HL-60 (cell line): ENCODE results near the gene NRCAM.

Experiments
- CTCF ChIP-seq: IDR thresholded peaks from one replicate; pipeline ENCODE4 v1.5.1; 2011; ENCODE audit warnings: low read length, control low read depth, inconsistent platforms; ENCODE audit not compliant: insufficient read depth
- GABPA ChIP-seq: IDR thresholded peaks from 2 replicates; pipeline ENCODE4 v1.6.1; 2012; ENCODE audit warnings: low read depth
- REST ChIP-seq: IDR thresholded peaks from 2 replicates; pipeline ENCODE4 v1.6.1; 2012; ENCODE audit warnings: low read depth; ENCODE audit not compliant: insufficient replicate concordance

- TF ChIP-seq CTCF (no peak), REST (no peak), GABPA (no peak)
Measured at GRCh38 chr7:108367946-108368345, 88.3 kb downstream of the NRCAM start.
